IMR-90 (cell line): ENCODE data around the gene ANKHD1. TPM values are rescaled to one million over a fixed set of nuclear protein-coding genes. Genes with fewer than 3 reads are reported as not detected.
A peak's percentile ranks its signal among the peaks of the same experiment; 100 is the strongest.

Experiments used
- ATAC-seq: fragments of 200-7000 bp; cut with Tn5 transposase; 2 replicates; pipeline ENCODE4 v1.9.1; 2020; ENCODE audit warnings: low read depth, mild to moderate bottlenecking, moderate library complexity
- BruUV-seq: library from RNA; stranded (reverse); fragments of 400-500 nt; replicated peaks from 2 replicates; lab custom pipeline; 2021; lab: Mats Ljungman, UMichigan
- CTCF ChIA-PET: fragments of 300-600 bp; formaldehyde crosslinking; extraction: SDS; loops from one replicate; lab custom pipeline; 2021; ENCODE audit warnings: antibody characterized with exemption; lab: Yijun Ruan, JAX
- POLR2A ChIA-PET: fragments of 300-600 bp; sonication (Branson Sonifier 250); formaldehyde crosslinking; loops from one replicate; lab custom pipeline; 2022; ENCODE audit warnings: antibody characterized with exemption; ENCODE audit not compliant: unreplicated experiment; lab: Charles Lee
- DNase-seq: peaks from one replicate; pipeline ENCODE4 v3.0.0; 2013
- H2AFZ ChIP-seq: replicated peaks from 2 replicates; pipeline ENCODE3; 2013; ENCODE audit warnings: low read length, mild to moderate bottlenecking; ENCODE audit not compliant: poor library complexity
- H2AK5ac ChIP-seq: 2 replicates; pipeline ENCODE4 v1.6.1; 2013; ENCODE audit warnings: low read depth, low read length, inconsistent platforms
- H2AK9ac ChIP-seq: replicated peaks from 2 replicates; pipeline ENCODE3; 2013; ENCODE audit warnings: mild to moderate bottlenecking, low read depth, low read length, moderate library complexity; ENCODE audit not compliant: poor library complexity
- H2BK120ac ChIP-seq: 2 replicates; pipeline ENCODE4 v1.6.1; 2013; ENCODE audit warnings: low read depth, low read length, inconsistent platforms
- H2BK15ac ChIP-seq: 3 replicates; pipeline ENCODE4 v1.6.1; 2013; ENCODE audit warnings: low read depth, low read length, inconsistent platforms
- H2BK20ac ChIP-seq: 2 replicates; pipeline ENCODE4 v1.6.1; 2013; ENCODE audit warnings: low read depth, mild to moderate bottlenecking, inconsistent platforms, low read length, moderate library complexity
- H2BK5ac ChIP-seq: 2 replicates; pipeline ENCODE4 v1.6.1; 2013; ENCODE audit warnings: mild to moderate bottlenecking, low read depth, low read length, inconsistent platforms; ENCODE audit not compliant: poor library complexity, severe bottlenecking
- H3K14ac ChIP-seq: replicated peaks from 2 replicates; pipeline ENCODE4 v1.6.1; 2013; ENCODE audit warnings: low read depth, low read length, inconsistent platforms
- H3K18ac ChIP-seq: 2 replicates; pipeline ENCODE4 v1.6.1; 2013; ENCODE audit warnings: low read depth, low read length, control low read depth
- H3K23ac ChIP-seq: 2 replicates; pipeline ENCODE4 v1.6.1; 2013; ENCODE audit warnings: low read depth, low read length, inconsistent platforms
- H3K27ac ChIP-seq: 2 replicates; pipeline ENCODE4 v1.5.1; 2013; ENCODE audit warnings: mild to moderate bottlenecking, control low read depth, low read length; ENCODE audit not compliant: insufficient read depth
- H3K27me3 ChIP-seq: 2 replicates; pipeline ENCODE4 v1.6.1; 2013; ENCODE audit warnings: low read length; ENCODE audit not compliant: control insufficient read depth, insufficient read depth
- H3K36me3 ChIP-seq: 2 replicates; pipeline ENCODE4 v1.6.1; 2013; ENCODE audit warnings: low read length, mixed read lengths; ENCODE audit not compliant: control insufficient read depth, insufficient read depth
- H3K4ac ChIP-seq: 2 replicates; pipeline ENCODE4 v1.6.1; 2013; ENCODE audit warnings: low read depth, low read length, inconsistent platforms
- H3K4me1 ChIP-seq: 2 replicates; pipeline ENCODE4 v1.6.1; 2013; ENCODE audit warnings: low read length, mixed read lengths; ENCODE audit not compliant: control insufficient read depth, insufficient read depth
- H3K4me2 ChIP-seq: 2 replicates; pipeline ENCODE4 v1.6.1; 2013; ENCODE audit warnings: low read depth, mild to moderate bottlenecking, control low read depth, low read length, moderate library complexity
- H3K4me3 ChIP-seq: 2 replicates; pipeline ENCODE4 v1.5.1; 2013; ENCODE audit warnings: low read depth, mild to moderate bottlenecking, control low read depth, low read length, moderate library complexity; ENCODE audit not compliant: insufficient read depth
- H3K56ac ChIP-seq: 2 replicates; pipeline ENCODE4 v1.6.1; 2013; ENCODE audit warnings: low read length, inconsistent platforms; ENCODE audit not compliant: insufficient read depth; ENCODE audit errors: extremely low read depth
- H3K79me1 ChIP-seq, 2 experiments: 2 replicates each; pipeline ENCODE4 v1.6.1; 2013; ENCODE audit warnings: low read length in 2 of 2, inconsistent platforms in 1 of 2, low read depth in 1 of 2
- H3K9ac ChIP-seq: 2 replicates; pipeline ENCODE4 v1.6.1; 2013; ENCODE audit warnings: low read depth, low read length, control low read depth
- H3K9me1 ChIP-seq: 2 replicates; pipeline ENCODE4 v1.6.1; 2013; ENCODE audit warnings: low read length, inconsistent platforms; ENCODE audit not compliant: insufficient read depth
- H3K9me3 ChIP-seq: 2 replicates; pipeline ENCODE4 v1.6.1; 2013; ENCODE audit warnings: low read length; ENCODE audit not compliant: control insufficient read depth, insufficient read depth
- H4K20me1 ChIP-seq: 2 replicates; pipeline ENCODE4 v1.6.1; 2013; ENCODE audit warnings: low read length, inconsistent platforms; ENCODE audit not compliant: insufficient read depth
- H4K5ac ChIP-seq: 2 replicates; pipeline ENCODE4 v1.6.1; 2013; ENCODE audit warnings: mild to moderate bottlenecking, low read depth, low read length, control low read depth
- H4K8ac ChIP-seq, 2 experiments: 2 replicates each; pipeline ENCODE4 v1.6.1; 2013; ENCODE audit warnings: low read depth in 2 of 2, low read length in 2 of 2, control low read depth in 1 of 2, inconsistent platforms in 1 of 2
- H4K91ac ChIP-seq: 2 replicates; pipeline ENCODE4 v1.6.1; 2013; ENCODE audit warnings: low read depth, low read length, inconsistent platforms; ENCODE audit not compliant: insufficient read depth
- BHLHE40 ChIP-seq: fragments of 150-350 bp; IDR thresholded peaks from 2 replicates; pipeline ENCODE4 v1.6.1; 2016; ENCODE audit warnings: mild to moderate bottlenecking, low read depth, low read length
- CEBPB ChIP-seq: IDR thresholded peaks from 2 replicates; pipeline ENCODE4 v1.6.1; 2012; ENCODE audit warnings: low read depth, low read length, improper control_type of control experiment
- CHD1 ChIP-seq: IDR thresholded peaks from 2 replicates; pipeline ENCODE4 v1.6.1; 2012; ENCODE audit warnings: low read depth, low read length, improper control_type of control experiment
- FOS ChIP-seq: fragments of 150-350 bp; IDR thresholded peaks from 2 replicates; pipeline ENCODE4 v1.6.1; 2016; ENCODE audit warnings: low read depth, low read length
- MXI1 ChIP-seq: IDR thresholded peaks from 2 replicates; pipeline ENCODE4 v1.6.1; 2012; ENCODE audit warnings: low read depth, mild to moderate bottlenecking, low read length, moderate library complexity, borderline replicate concordance
- POLR2A ChIP-seq: IDR thresholded peaks from 2 replicates; pipeline ENCODE4 v1.6.1; 2012; ENCODE audit warnings: mild to moderate bottlenecking, low read depth, low read length
- RFX5 ChIP-seq: IDR thresholded peaks from 2 replicates; pipeline ENCODE4 v1.8.0; 2012; ENCODE audit warnings: low read depth, mild to moderate bottlenecking, low read length, moderate library complexity
- SMC3 ChIP-seq: fragments of 150-350 bp; IDR thresholded peaks from 2 replicates; pipeline ENCODE4 v1.6.1; 2016; ENCODE audit warnings: low read depth, mild to moderate bottlenecking, antibody characterized with exemption, low read length, moderate library complexity
- WGBS, 2 experiments: methylation state at CpG; one replicate each; pipeline versions ENCODE4 v1.1.5 to v1.1.7; 2013; ENCODE audit warnings: missing lambda C conversion rate in 2 of 2; ENCODE audit not compliant: insufficient read length in 1 of 2; ENCODE audit errors: extremely low coverage in 2 of 2; 5-methylcytosine and 5-hydroxymethylcytosine counted together
- dilution Hi-C: fragments of 300-500 bp; cut with HindIII; formaldehyde crosslinking; loops from one replicate; pipeline ENCODE4 v1.14.3; 2018; ENCODE audit warnings: low sequenced_read_pairs; ENCODE audit not compliant: unreplicated experiment
- in situ Hi-C: fragments of 300-500 bp; cut with MboI; formaldehyde crosslinking; loops from 3 replicates; pipeline ENCODE4 v1.14.3; 2019; ENCODE audit warnings: low sequenced_read_pairs, inconsistent platforms, mixed read lengths
- intact Hi-C: fragments of 100-400 bp; cut with micrococcal nuclease; formaldehyde crosslinking; loops from 2 replicates; pipeline ENCODE4 v1.10.0; 2022
- polyA plus RNA-seq, 3 experiments: library from polyadenylated mRNA; depleted of rRNA; stranded (reverse); fragments of >200 nt; gene quantifications; 2 replicates each; pipeline ENCODE4 v1.2.3, GENCODE V29; 2012; ENCODE audit warnings: low replicate concordance in 1 of 3
- total RNA-seq: library from RNA; depleted of rRNA; stranded (reverse); fragments of >200 nt; gene quantifications from 2 replicates; pipeline ENCODE4 v1.2.3, GENCODE V29; 2012

Gene ANKHD1
- total and polyA plus RNA-seq, 2 of the 4 experiments (the other 2 are of a cell fraction): 32.1 to 36.7 TPM

GRCh38 chr5:140547508-140548299 is 146.1 kb downstream of the ANKHD1 start, which contains the start of gene EIF4EBP3 (continued):
- peak; percentile 58; the same call in 1 of the 2 replicates for TF ChIP-seq CEBPB
- TF ChIP-seq POLR2A: peak; percentile 79
- peak; percentile 46 for TF ChIP-seq SMC3

DNA sequence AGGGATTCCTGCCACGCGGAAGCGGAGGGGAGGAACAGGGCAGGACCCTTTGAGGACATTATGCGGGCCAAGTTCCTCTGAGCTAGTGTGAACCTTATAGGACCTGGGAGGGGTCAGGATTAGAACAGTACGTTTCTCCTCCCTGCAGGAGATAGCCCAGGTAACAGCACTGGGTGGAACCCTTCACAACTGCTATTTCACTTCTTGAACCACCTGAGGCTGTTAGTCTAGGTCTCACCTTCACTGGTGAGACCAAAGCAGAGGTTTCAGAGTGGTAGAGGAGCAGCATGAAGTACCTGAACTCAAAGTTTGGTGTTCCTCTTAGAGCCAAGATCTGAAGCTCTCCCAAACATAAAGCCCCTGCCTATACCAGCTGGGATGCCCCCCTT is 146.7 kb downstream of the ANKHD1 start:
- H3K4me3 ChIP-seq: no peak overlapping the region
- H4K5ac ChIP-seq: no peak overlapping the region
- peak overlapping the region; percentile 3; the same call in 1 of the 2 replicates for H3K27ac ChIP-seq
- peak overlapping the region; percentile 13 for H2AK9ac ChIP-seq
- no peak overlapping the region for H4K91ac ChIP-seq
- intact Hi-C loops (no loop called here), in situ Hi-C loops (no loop called here), dilution Hi-C loops (no loop called here)
- ATAC-seq: no peak
- peaks cover 26% of the 10 kb centered on the region for H4K20me1 ChIP-seq
- H3K36me3 ChIP-seq: peaks cover 30% of the 10 kb centered on the region
- no peak for DNase-seq
- no peak overlapping the region for H3K4ac ChIP-seq
- H3K14ac ChIP-seq: 0 out of 2 replicates have a peak overlapping the region, but pooled peaks have one; percentile 1
- no peaks in the 10 kb centered on the region for H3K9me3 ChIP-seq
- H3K79me1 ChIP-seq: peaks cover 7 to 58% of the 10 kb centered on the region in 2 experiments; a peak in 3 of 4 replicates
- no peak overlapping the region for H3K18ac ChIP-seq
- WGBS, 2 experiments: no CpG with 5 or more reads among the region's 5 CpGs
- no peak overlapping the region for H2BK20ac ChIP-seq
- H3K9me1 ChIP-seq: 0 out of 2 replicates have a peak, but pooled peaks cover 3% of the 10 kb centered on the region
- no peaks in the 10 kb centered on the region for H3K27me3 ChIP-seq
- no peak overlapping the region for H2BK15ac ChIP-seq
- no peak overlapping the region for H2BK120ac ChIP-seq
- no peak overlapping the region for H2AK5ac ChIP-seq
- no peak for TF ChIP-seq MXI1
- TF ChIP-seq CHD1: no peak
- no peak for TF ChIP-seq FOS
- TF ChIP-seq BHLHE40: no peak
- no peak for TF ChIP-seq RFX5
- CTCF ChIA-PET: interaction anchor here (0.8 to 2.1 kb wide), 4 partner anchors 13 to 98 kb away, joined by 3 to 8 read pairs (median 4); partner anchors contain the start of gene CD14
- H3K9ac ChIP-seq: 0 out of 2 replicates have a peak overlapping the region, but pooled peaks have one; percentile 9
- peaks cover 14% of the 10 kb centered on the region for H3K4me1 ChIP-seq
- no peak overlapping the region for H3K56ac ChIP-seq
- no peak overlapping the region; the same call in 1 of the 2 replicates for H3K23ac ChIP-seq
- BruUV-seq: no TSS peak
- no peak overlapping the region for H2BK5ac ChIP-seq
- H3K4me2 ChIP-seq: no peak overlapping the region; the same call in 1 of the 2 replicates
- POLR2A ChIA-PET: no interaction called here
- no peak overlapping the region for H2AFZ ChIP-seq
- H4K8ac ChIP-seq: peak overlapping the region in 1 of 2 experiments; percentile 9; a peak in 1 of 4 replicates
